Neural crest cell (in vitro differentiated cells): ENCODE results near the gene ABCB11. TPM values are rescaled to one million over a fixed set of nuclear protein-coding genes. Genes with fewer than 3 reads are reported as not detected.

Source experiments
- DNase-seq: peaks from one replicate; pipeline ENCODE4 v3.0.0; 2021; ENCODE audit warnings: low read depth, mixed read lengths, low spot score
- H3K27ac Mint-ChIP-seq: one replicate; pipeline ENCODE4 v1.8.0; 2021; ENCODE audit warnings: mild to moderate bottlenecking, mixed read lengths; ENCODE audit not compliant: unreplicated experiment
- H3K27me3 Mint-ChIP-seq: 2 replicates; pipeline ENCODE4 v1.8.0; 2021; ENCODE audit warnings: low read depth, mild to moderate bottlenecking, mixed read lengths
- H3K36me3 Mint-ChIP-seq: 2 replicates; pipeline ENCODE4 v1.8.0; 2021; ENCODE audit warnings: low read depth, mild to moderate bottlenecking, mixed read lengths
- H3K4me1 Mint-ChIP-seq: 2 replicates; pipeline ENCODE4 v1.8.0; 2021; ENCODE audit warnings: mixed read lengths
- H3K4me3 Mint-ChIP-seq: one replicate; pipeline ENCODE4 v1.8.0; 2021; ENCODE audit warnings: mild to moderate bottlenecking, mixed read lengths
- H3K9me3 Mint-ChIP-seq: 2 replicates; pipeline ENCODE4 v1.8.0; 2021; ENCODE audit warnings: mixed read lengths
- CTCF ChIP-seq: fragments of 200-600 bp; sonication (generic); conservative IDR thresholded peaks from 2 replicates; pipeline ENCODE4 v1.5.0; 2021; ENCODE audit warnings: antibody characterized with exemption, mild to moderate bottlenecking
- total RNA-seq: library from RNA; stranded (reverse); gene quantifications from 2 replicates; pipeline ENCODE4 v1.2.1, GENCODE V29; 2021

Gene ABCB11
- total RNA-seq, 1 donor from 2014 or later, result 0.07 TPM

GRCh38 chr2:168970711-168971233 is 60.4 kb downstream of the ABCB11 start:
- TF ChIP-seq CTCF, result no peak
- Mint-ChIP-seq H3K9me3 (no peaks in the 10 kb centered on the region), H3K27ac (no peak overlapping the region), H3K27me3 (peaks cover 3% of the 10 kb centered on the region), H3K36me3 (no peaks in the 10 kb centered on the region), H3K4me3 (no peak overlapping the region), H3K4me1 (no peaks in the 10 kb centered on the region)
- DNase-seq, result no peak

- peaks cover 3% of the 10 kb centered on the region for H3K27me3 Mint-ChIP-seq
- DNase-seq, result no peak
- H3K36me3 Mint-ChIP-seq, result no peaks in the 10 kb centered on the region
- H3K4me3 Mint-ChIP-seq, result no peak overlapping the region
- no peaks in the 10 kb centered on the region for H3K9me3 Mint-ChIP-seq
- no peak overlapping the region for H3K27ac Mint-ChIP-seq
- no peaks in the 10 kb centered on the region for H3K4me1 Mint-ChIP-seq
- no peak for TF ChIP-seq CTCF
Measured at GRCh38 chr2:168969865-168970264, 61.3 kb downstream of the ABCB11 start.

GRCh38 chr2:168968342-168968741 is 62.8 kb downstream of the ABCB11 start:
- Mint-ChIP-seq H3K27me3 (peaks cover 3% of the 10 kb centered on the region), H3K27ac (no peak overlapping the region), H3K4me3 (no peak overlapping the region), H3K9me3 (no peaks in the 10 kb centered on the region), H3K36me3 (no peaks in the 10 kb centered on the region), H3K4me1 (no peaks in the 10 kb centered on the region)
- no peak for DNase-seq
- no peak for TF ChIP-seq CTCF

- Mint-ChIP-seq H3K27me3 (peaks cover 3% of the 10 kb centered on the region), H3K36me3 (no peaks in the 10 kb centered on the region), H3K4me3 (no peak overlapping the region), H3K9me3 (no peaks in the 10 kb centered on the region), H3K4me1 (no peaks in the 10 kb centered on the region), H3K27ac (no peak overlapping the region)
- DNase-seq, result no peak
- no peak for TF ChIP-seq CTCF
Measured at GRCh38 chr2:168964251-168964807, 66.8 kb downstream of the ABCB11 start.

GRCh38 chr2:168962636-168963035 is 68.5 kb downstream of the ABCB11 start:
- no peaks in the 10 kb centered on the region for H3K4me1 Mint-ChIP-seq
- no peaks in the 10 kb centered on the region for H3K36me3 Mint-ChIP-seq
- no peak overlapping the region for H3K27ac Mint-ChIP-seq
- H3K27me3 Mint-ChIP-seq, result peaks cover 3% of the 10 kb centered on the region
- H3K4me3 Mint-ChIP-seq, result no peak overlapping the region
- no peak for TF ChIP-seq CTCF
- no peak for DNase-seq
- H3K9me3 Mint-ChIP-seq, result no peaks in the 10 kb centered on the region
